DMS114 treated with DMSO at 0.1 percent for 48 hours (cell line): Measurements from ENCODE around the gene MDM4.

Source experiments
- DNase-seq: peaks from one replicate; lab custom pipeline; 2025; ENCODE audit not compliant: unreplicated experiment; lab: John Stamatoyannopoulos, UW

Gene MDM4

GRCh38 chr1:204491655-204492054 is 24.6 kb upstream of the MDM4 start:
- DNase-seq: no peak

- no peak for DNase-seq
These were observed 22.8 kb upstream of the MDM4 start for GRCh38 chr1:204493145-204493983.

DNA sequence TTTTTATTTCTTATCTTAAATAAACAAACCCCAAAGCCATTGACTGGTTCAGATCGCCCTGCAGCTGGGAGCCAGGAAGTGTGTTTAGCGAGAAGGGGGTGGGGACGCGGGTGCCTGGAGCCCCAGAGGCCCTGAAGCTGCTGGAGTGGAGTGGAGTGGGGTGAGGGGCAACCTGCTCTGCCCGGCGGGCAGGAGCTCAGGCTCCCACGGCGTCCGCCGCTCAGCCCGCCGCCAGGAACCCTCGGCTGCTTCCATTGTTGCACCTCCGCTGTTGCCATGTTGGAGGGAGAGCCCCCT is 22.3 kb upstream of the MDM4 start:
- no peak for DNase-seq

GRCh38 chr1:204494281-204495077 is 21.7 kb upstream of the MDM4 start, which contains the start of gene PIK3C2B:
Gene PIK3C2B (minus strand): TSS chr1:204494805. CDS start chr1:204469802, 25,003 bp downstream.
- peak; percentile 65 for DNase-seq

DNA sequence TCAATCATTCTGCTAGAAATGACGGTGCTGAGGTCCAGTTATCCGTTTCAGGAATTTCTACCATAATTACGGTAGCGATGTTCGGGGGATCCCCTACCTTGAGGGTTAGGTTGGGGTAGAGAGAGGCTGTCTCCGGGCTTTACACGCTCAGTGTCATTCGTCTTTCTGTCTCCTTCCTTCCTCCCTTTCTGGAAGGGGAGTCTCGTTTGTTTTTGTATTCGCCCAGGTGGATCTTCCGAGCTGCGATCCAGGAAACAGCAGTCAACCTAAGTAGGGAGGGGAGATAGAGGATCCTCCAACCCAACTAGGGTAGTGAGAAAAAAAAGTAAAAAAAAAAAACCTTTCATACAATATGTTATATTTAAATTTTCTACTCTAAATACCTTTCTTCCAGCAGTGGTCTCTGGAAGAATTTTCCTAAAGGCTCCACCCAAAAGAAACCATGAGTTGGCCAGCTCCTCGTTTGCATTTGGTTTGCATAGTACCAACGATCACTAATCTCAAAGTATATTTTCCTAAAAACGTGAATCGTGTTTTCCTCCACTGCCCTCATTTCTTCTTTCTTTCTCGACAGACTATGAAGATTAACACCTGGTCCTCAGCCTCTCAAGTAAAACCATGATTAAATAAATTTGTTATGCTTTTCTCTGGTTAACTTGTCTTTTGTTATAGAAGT is 21.0 kb upstream of the MDM4 start:
- no peak for DNase-seq

GRCh38 chr1:204495777-204496176 is 20.4 kb upstream of the MDM4 start:
- DNase-seq: no peak

DNA sequence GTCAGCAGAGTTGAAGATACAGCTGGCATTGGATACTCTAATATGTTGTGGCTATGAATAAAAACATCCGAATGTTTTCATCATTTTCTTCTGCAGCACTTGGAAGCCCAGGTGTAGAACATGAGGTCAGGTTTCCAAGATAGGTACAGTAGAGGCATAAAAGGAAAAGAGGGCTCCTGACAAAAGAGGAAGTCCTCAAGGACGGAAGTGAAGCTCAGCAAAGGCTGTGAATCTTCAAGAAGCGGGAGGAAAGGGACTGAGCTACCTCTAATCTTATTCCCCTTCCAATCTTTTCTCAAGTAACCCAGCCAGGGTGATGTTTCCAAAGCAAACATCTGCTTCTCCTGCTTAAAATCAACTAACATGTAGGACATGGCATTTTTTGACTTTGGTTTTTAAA is 17.2 kb upstream of the MDM4 start:
- no peak for DNase-seq

DNA sequence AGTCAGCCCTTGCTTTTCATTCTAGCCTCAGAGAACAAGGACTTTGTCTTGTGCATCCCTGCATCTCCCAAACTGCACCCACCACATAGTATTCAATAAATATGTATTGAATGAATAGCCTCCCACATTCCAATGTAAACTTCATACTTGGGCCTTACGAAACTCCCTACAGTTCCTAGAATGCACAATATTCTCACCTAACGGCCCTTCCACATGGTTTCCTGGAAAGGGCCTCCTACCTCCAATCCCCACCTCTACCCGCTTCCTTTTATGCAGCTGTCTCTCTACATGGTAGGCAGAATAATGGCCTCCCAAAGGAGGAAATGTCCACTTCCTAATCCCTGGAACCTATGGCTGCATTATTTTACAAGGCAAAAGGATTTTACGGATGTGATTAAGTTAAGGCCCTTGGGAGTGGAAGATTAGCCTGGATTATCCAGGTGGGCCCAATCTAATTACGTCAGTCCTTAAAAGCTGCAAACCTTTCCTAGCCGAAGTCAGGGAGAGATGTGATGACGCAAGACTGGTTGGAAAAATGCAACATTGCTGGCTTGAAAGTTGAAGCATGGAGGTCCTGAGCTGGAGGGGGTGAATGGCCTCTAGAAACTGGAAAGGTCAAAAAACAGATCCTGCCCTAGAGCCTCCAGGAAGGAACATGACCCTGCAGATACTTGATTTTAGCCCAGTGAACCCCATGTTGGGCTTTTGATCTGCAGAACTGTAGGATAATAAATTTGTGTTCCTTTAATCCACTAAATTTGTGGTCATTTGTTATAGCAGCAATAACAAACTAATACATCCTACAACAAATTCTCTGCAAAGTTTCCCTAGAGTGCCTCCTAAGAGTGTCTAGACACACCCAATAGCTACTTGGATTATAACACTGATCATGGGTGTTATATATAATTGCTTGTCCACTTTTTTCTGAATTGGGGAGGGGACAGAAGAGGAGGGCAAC is 16.4 kb upstream of the MDM4 start:
- no peak for DNase-seq

- DNase-seq: no peak
These were observed 14.0 kb upstream of the MDM4 start for GRCh38 chr1:204502241-204502640.

DNA sequence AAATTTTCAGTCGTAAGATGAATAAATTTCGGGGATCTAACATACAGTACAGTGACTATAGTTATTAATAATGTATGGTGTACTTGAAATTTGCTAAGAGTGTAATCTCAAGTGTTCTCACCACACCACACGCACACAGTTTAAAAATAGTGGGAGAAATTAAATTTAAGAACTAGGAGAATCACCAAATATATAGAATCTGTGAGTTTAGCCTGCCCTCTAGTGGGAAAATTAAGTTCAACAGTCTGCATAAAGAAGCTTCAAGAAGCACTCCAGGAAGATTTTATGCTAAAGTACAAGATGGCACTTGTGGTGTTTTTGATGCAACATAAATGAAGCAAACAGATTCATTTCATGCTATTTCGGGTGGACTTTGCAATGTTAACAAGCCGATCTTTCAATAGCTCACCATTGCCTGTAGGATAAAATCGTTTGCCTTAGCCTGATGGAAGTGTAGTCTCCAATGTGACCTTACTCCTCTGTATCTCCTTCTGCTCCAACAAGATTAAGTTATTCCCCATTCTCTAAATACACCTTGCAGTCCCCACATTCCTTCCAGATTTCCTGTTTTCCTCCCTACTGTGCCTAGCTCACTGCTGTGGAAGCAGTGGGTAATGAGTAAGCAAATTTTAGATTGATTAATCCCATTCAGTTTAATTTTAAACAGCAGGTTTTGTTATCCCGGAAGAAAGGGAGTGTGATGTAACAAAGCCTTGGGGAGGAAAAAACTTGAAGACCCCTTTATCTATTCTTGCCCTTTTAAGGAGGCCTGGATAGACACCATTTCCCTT is 12.9 kb upstream of the MDM4 start:
- peak; percentile 77 for DNase-seq

DNA sequence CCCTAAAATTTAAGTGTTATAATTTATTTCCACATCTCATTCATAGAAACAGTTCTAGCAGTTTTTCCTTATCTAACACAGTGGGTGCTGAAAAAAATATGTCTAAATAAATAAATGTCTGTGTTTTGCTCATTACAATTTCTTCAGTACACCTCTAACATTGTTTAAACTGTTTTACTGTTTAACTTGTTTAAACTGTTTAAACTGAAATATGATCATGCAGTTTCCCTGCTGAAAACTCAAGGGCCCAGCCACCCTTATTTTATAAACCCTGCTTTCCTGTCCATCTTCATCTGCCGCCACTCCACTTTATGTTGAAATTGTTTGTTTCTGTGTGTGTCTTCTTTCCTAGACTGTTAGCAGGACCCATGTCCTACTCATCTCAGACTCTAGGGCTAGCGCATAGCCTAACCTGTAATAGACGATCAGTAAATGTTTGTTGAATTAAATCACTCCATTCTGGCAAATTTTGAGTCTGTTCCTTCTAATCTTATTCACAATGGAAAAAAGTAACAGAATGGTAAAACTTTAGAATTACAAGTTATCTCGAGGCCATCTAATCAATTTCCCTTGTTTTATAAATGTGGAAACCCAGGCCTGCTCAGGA is 12.2 kb upstream of the MDM4 start:
- DNase-seq: peak; percentile 8

DNA sequence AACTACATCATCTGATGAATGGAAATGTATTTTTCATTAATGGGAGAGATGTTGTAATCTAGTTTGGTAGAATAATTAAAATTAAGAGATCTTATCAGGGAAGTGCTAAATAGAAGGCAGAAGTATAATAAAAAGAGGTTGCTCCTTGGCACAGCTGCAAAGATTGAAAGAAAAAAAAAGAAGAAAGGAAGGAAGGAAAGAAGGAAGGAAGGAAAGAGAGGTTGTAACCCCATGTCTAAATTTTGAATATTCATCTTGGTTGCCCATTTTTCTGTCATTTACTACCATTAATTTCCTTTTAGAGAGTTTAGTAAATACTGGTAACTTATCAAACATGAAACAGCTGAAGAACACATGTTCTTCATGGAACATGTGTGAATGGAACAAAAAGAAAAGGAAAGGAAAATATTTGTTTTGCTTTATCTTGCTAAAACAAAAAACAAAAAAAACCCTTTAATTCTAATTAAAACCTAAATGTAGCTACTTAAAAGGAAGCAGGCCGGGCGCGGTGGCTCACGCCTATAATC is 10.5 kb upstream of the MDM4 start:
- DNase-seq: no peak

DNA sequence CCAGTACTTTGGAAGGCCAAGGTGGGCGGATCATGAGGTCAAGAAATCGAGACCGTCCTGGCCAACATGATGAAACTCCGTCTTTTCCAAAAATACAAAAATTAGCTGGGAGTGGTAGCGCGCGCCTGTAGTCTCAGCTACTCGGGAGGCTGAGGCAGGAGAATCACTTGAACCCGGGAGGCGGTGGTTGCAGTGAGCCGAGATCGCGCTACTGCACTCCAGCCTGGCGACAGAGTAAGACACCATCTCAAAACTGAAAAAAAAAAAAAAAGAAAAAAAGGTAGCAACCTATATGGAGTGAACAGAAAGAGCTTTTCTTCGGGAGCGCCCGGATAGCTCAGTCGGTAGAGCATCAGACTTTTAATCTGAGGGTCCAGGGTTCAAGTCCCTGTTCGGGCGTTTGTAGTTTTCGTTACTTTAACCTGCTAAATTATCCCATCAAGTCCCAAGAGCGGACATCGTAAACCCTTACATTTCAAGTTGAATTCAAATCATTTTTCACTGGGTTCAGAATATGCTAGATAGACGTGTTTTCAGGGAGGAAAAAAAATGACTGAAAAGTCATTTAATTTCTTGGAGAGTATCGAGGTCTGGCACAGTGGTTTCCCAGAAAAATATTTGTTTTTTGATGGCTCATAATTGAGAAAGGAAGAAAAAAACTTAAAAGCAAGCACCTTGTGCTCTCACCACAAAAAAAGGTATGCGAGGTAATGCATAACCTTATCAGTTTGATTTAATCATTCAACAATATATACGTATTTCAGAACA is 9.8 kb upstream of the MDM4 start:
- DNase-seq: peak; percentile 89

- peak; percentile 86 for DNase-seq
These were observed 9.3 kb upstream of the MDM4 start for GRCh38 chr1:204506969-204507316.

GRCh38 chr1:204507317-204508105 is 8.7 kb upstream of the MDM4 start:
- DNase-seq: peak; percentile 40

GRCh38 chr1:204509186-204509635 is 7.0 kb upstream of the MDM4 start:
- no peak for DNase-seq

DNA sequence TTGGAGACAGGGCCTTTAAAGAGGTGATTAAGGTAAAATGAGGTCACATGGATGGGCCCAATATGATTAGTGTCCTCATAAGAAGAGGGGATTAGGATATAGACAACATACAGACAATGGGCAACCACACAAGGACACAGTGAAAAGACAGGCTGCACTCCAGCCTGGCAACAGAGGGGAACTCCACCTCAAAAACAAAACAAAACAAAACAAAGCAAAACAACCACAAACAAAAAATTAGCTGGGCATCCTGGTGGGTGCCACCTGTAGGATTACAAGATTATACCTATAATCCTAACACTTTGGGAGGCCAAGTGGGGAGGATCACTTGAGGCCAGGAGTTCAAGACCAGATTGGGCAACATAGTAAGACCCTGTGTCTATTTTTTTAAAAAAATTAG is 4.8 kb upstream of the MDM4 start:
- DNase-seq: no peak
